ENCODE measurements around the gene PRKN.

Gene PRKN

DNA sequence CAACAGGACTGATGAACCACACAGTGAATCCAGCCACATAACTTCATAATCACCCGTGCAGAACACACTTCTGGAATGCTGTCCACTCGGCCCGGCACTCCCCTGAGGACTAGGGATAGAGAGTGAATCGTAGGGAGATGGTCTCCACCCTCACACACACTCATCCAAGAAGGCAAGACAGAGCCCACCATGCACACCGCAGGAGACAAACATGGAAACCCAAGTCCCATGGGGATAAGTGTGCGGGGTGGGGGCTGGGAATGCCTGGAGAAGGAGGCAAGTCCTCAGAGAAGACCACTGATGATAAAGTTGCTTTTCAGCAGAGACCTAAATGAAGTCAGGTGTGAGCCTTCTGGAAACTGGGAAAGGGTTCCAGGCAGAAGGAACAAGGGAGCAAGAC, 1054.5 kb downstream of the PRKN start:
- DNase-seq: no peak

DNA sequence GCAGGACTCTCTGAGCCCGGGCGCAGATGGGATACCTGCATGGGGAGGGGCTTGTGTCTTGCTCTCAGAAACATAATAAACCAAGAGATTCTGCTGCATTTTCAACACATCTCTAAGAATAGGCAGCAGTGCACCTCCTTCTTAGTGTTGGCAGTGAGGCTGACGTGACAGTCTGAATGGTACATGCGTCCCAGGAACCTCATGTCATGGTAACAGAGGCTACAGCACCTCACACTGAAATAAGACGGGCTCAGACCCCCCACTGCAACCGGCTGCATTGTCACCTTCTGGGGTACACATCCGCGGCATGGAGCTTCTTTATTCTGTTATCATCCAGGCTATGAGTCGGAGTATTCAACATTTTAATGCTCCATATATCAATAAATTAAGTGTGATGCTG, 1056.4 kb downstream of the PRKN start:
- DNase-seq: no peak

DNA sequence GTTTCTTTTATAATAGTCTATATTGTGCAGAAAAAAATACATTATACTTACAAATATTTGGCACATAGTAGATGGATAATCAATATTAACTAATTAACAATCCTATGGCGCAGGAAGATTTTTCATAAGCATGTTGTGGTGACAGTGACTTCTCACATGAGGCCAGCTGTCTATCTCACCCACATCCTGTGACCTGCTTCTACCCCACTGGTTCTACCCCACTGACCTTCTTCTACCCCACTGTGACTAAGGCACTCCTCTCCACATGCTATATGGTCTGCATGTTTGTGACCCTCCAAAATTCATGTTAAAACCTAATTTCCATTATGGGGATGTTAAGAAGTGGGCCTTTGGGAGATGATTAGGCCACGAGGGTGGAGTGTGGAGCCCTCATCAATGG, 1058.9 kb downstream of the PRKN start:
- DNase-seq: no peak

DNA sequence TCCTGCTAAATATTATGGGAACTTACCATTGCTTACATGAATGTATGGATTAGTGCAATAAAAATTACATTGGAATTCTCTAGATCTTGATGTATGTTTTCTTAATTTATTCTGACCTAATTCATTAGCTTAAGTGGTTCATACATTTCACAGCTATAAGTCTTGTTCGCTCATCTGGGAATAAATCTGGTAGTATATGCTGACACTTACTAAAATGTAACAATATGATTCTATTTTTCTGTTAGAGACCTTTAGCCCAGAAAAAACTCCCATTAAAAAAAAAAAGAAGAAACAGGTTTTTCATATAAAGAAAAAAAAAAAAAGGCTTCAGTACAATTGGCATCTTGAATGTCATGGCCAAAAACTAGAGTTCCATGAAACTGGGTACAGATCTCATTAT, 1059.6 kb downstream of the PRKN start:
- DNase-seq: no peak

DNA sequence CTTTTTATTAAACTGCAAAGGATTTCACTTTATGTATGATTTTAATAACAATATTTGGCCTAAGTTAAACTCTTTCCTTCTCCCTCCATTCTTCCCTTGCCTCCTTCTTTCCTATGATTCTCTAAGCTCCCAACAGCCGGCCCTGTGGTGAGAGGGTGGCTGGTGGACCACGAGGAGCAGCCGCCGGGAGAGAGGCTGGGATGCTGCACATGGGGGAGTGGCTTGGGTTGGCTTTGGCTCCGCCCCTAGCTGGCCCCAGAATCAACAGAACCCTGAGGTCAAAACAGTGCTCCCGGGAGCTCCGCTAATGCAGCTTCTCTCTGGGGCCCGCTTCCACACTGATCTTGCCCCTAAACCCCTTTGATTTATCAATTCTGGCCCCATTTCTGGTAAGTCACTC, 1063.9 kb downstream of the PRKN start:
- no peak for DNase-seq

DNA sequence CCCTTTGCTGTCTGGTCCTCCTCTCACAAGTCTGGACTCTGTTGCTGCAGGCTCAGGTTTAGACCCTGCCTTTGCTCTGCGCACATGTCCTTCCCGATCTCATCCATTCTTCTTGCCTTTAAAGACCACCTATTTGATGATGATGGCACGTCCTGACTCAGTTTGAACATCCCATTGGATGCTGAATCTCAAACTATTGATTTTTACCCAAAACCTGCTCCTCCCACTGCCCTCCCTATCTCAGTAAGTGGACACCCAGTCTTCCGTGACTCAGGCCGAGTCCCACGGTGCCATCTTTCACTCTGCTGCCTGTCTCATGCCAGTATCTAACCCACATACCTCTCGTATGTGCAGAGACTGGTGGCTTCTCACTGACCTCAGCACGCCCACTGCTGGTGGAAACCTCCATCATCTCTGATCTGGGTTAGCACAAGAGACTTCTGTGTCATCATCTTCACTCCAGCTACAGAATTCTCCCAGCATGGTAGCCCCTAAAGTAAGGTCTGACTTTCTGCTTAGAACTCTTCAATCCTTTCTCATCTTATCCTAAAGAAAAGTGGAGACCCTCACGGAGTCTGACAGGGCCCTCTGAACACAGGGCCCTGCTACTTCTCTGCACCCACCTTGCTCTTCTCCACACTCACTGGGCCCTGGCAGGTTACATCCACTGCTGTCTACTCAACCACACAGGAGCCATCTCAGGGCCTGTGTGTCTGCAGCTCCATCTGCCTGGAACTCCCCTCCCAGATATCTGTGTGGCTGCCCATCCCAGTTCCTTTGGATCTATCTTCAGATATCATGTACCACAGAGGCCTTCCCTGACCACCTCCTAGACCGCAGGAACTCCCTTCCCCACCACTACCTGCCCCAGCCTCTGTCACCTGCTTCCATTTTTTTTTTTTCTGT, 1066.6 kb downstream of the PRKN start:
- no peak for DNase-seq

DNA sequence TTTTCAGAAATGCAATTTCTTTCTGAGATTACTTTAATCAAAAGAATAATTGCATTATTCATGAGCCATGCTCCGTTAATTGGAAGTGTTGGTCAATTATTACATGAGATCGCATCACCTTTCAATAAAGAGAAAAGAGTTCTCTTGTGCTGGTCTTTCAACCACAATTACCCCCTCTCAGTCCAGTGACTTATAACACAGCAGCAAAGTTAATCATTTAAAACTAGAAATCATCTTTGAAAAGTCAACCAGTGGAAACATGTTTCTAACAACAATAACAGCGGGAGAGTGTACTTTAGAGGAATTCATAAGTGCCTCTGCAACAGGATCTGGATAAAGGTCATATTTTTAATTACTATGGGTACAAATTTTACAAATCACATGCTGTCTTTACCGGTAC, 1069.4 kb downstream of the PRKN start:
- no peak for DNase-seq

DNA sequence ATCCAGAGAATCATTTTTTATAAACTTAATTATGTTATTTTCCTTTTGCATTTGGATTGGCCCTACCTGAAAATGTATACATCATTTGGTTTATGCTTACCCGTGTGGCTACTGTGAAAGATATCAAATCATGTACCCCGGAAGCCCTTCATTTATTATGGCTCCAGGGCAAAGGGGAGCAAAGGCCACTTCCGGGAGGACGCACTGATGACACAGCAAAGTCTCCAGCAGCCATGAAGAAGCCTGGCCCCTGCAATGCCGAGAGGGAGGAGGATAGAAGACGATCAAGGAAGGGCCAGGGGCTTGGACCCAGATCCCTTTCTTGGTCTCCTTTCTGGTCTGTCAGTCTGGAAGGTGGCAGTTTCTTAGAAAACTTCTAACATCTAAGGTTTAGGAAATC, 1073.4 kb downstream of the PRKN start:
- DNase-seq: no peak

DNA sequence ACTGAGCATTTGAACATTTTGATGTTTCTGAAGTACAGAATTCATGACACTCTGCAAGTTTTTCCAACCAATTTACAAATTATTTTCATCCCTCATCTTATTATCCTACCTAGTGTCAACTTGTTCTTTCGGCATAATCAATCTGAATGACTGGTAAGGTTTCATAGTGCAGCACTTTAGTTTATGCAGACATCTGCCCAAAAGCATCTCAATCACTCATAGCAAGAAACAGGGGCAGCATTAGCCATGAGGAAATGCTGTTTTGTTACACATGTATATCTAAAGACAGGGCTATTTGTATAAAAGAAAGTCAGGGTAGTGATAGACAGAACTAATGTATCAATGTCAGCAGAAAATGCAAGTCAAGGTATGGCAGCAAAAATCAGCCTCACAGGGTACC, 1075.6 kb downstream of the PRKN start:
- no peak for DNase-seq

DNA sequence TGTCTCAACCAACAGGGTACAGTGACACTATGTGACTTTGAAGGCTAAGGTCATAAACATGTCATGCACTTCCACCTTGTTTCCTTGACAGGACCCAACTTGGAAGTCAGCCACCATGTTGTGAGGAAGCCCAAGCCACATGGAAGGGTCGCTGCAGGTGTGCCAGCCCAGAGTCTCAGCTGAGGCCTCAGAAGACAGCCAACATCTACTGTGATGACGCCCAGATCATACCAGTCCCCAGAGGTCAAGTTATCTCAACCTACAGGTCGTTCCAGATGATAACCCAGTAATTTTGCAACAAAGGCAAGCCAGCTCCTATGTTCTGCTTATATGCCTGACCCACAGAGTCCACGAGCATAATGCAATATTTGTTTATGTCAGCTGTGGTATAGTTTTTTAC, 1077.7 kb downstream of the PRKN start:
- no peak for DNase-seq

DNA sequence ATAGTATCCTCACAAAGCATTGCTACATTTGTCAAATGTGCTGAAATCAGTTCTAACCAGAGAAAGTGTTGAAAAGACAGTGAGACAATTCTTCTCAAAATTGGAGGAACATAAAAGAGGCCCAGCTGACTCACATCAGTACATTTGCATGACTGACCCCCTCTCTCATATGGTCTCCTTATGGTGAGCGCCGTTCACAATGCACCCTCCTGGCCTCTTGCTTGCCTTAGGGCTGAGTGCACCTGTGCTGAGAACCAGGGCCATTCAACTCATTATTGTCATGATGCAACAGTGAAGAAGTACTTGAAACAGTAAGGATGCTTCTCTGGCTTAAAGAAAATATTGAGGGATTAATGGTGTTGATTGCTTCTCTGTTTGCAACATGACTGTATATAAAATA, 1078.5 kb downstream of the PRKN start:
- DNase-seq: no peak

DNA sequence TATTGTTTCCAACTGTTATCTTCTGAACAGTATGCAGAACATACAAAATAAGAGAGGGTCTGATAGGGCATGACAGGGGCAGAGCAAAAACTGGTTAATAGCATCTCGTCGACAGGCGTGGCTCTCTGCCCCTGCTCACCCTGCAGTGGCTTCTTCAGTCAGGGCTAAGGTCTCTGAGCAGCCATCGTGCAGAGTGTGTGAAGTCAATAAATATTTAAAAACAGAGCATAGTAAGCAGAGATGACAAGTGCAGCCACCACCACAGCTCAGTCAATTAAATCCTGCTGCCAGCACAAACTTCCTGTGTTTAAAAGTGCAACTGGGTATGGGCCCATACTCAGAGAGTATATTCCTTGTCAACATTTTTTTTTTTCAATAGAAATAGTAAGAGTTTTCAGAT, 1080.3 kb downstream of the PRKN start:
- DNase-seq: no peak

DNA sequence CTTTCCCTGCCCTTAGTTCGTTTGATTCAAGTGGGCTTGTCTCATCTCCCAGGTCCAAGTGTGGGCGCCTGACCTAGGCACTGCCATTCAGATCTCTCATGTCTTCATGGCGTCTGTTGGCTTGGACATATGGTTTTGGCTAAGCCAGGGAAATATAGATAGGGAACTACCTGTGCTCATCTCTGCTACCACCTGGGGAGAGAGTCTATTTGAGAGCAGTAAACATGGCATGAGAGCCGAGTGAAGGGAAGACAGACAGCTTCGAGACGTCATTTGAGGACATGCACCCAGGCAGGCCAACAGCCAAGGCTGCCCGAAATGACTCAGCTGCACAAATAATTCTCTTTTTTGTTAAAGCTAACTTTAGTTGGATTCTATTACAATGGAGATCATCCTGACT, 1083.0 kb downstream of the PRKN start:
- no peak for DNase-seq

DNA sequence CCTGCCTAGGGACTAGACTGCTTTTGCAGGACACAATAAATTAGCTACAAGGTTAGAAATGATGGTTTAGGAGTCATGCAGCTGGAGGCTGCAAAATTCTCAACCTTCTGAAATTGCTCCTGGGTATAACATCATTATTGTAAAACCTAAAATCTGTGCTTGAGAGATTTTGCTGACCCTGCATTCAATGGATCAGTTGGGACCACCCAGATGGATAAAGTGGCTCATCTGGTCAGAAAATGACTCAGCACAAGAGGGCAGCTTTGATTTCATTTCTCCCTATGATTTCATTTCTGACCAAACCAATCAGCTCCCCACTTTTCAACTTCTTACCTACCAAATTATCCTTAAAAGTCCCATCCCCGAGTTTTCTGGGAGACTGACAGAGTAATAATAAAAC, 1086.4 kb downstream of the PRKN start:
- DNase-seq: no peak

DNA sequence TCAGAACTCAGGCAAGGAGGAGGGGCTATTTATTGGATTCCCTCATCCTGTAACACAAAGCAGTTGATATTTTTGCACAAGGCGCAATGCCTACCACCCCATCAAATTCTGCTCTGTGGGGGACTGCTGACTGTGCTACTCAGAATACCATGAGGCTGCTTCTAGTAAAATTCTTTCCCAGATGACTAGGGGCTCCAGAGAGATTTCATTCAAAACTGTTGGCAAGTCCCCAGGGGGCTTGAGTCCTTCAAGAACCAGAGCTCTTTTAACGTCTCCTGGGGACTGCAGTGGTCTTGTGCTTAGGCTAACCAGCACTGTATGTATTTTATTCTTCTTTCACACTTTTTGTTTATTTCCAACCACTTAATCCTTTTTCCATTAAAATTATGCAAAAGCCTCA, 1087.8 kb downstream of the PRKN start:
- no peak for DNase-seq

DNA sequence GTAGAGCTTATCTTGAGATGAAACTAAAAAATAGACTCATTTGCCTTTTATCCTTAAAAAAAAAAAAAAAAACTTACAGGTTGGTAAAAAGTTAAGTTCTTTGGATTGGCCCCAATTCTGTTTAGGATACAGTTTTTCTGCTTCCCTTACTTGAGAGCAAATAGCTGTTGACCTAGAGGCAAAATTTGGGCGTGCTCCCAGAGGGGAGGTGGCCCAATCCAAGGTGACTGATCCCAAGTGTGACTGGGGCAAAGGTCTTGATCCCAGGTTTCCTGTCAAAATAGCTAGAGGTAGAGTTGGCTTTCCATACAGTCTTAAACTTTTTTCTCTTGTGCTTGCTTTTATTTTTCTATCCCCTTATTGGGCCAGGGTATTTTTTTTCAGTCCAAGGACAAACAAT, 1089.9 kb downstream of the PRKN start:
- no peak for DNase-seq

DNA sequence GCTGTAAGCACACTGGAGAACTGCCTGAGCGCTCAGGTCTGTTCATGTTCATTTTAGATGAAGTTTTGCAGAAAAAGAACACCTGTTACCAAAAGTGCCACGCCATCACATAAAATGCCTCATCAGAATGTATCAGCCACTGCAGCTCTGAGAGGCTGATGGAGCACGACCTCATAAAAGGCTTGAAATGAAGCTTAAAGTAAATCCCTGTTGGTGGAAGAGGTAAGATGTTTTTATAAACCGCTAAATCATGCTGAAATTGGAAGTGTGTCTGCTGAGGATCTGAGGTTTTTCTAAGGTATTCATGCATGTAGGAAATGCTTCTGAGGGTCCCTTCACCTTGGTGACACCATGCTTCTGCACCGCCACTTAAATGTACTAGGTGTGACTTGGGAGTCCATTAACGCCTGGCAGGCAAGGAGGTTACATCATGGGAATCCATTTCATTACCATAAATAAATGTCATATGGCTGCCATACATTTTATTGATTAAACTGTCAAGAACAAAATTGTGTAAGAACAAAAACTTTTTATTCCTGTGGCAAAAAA, 1090.6 kb downstream of the PRKN start:
- DNase-seq: no peak

DNA sequence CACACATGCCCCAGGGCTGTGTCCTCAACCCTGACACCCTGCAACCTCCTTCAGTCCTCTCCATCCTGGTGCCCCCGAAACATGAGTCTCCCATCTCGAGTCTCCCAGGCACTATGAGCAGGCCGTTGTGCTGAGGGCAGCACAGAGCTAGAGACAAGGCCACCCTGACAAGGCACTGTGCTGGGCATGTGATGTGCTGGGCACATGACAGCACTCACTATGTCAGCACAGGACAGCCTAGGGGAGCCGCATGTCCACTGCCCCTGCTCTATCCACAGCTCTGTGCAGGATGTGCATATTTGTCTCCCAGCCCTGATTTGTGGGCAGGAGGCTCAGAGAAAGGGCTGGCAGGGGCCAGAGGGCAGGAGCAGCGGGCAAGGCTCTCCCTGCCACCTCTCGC, 1091.6 kb downstream of the PRKN start:
- no peak for DNase-seq

DNA sequence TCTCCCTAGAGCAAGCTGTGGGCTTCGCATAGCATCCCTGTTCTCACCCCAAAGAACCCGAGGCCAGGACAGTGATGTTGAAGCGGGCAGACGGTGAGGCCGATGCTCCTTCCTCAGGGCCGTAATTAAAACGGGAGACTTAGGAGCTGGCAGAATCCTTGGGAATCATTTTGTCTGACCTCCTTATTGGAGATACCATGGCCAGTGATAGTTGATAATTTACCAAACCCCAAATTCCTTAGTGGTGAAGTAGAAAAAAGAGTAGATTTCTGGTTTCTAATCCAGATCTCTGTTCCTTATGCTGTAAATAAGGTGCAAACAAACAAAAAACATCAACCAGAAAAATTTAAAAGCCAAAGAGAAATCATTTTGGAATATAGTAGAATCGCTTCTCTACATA, 1092.7 kb downstream of the PRKN start:
- DNase-seq: no peak

DNA sequence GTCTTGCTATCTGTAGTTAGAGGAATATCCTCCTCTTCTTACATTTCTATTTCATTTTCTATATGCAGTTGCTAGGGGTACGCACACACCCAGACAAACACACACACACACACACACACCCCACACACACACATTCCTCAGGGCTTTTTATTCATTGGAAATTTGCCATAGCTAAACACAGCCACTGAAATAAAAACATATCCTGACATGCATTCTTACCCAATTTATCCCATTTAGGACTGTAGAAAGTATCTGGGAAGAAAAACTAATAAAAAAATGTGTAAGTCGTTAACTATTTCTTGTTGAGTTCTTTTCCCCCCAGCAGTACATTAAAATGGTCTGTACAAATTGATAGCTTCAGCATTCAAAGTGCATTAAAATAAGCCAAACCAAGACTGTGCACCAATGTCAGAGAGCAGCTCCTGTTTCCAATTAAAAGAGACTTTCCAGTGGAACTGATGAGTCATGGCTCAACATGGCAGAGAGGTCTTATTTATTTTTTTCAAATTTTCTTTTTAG, 1095.8 kb downstream of the PRKN start:
- DNase-seq: no peak

DNA sequence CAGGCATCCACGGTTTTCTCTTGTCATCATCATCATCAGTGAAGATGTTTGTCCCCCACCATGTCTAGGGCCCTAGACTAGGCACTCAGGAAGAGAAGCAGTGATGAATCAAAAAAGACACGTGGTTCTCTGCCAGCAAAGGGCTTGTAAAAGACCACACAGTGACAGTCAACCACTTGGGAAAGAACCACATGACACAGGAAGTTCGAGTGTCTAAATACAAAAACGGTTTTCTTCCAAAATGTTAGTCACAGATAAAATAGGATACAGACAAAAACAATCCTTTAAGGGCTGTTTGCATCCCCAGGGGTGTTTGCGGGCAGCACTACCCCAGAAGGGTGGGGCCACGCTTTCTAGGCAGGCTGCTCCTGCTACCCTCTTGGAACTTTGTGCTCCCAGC, 1096.9 kb downstream of the PRKN start:
- no peak for DNase-seq

DNA sequence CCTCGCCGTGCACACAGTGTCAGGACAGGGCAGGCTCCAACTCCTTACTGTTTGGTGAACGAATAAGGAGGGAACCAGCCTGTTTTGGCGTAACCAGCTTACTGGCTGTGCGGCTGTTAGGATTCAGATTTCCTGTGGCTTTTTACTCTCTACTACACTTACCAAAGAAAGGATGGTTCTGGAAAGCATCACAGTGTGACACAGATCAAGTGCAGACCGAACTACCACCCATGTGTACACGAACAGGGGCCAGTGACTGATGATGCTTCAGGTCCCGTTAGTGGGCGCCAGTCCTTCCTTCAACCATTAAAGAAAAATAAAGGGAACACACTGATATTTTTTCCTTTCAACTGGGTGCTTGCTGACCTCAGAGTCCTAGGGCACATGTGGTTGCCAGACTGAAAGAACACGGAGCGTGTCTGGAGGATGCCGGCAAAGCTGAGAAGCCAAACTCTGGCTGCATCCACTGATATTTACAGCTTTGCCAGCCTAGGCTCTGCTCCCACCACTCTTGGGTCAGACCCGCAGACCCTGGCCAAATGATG, 1101.4 kb downstream of the PRKN start:
- no peak for DNase-seq

DNA sequence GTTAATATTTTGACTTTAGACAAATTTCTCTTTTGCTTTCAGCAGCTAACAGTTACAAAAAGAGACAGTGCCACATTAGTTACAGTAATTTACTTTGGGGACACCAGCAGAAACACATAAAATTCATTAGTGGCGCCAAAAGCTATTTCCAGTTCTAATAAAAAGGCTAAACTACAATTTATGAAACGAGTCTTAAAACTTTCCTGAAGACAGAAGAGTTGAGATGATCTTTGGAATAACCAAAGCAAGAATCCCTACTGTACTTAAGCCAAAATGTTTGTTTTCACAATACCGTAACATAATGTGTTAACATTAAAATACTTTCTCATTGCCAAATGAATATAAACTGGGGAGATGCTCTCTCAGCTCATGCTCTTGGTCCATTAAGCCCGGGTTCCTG, 1103.5 kb downstream of the PRKN start:
- no peak for DNase-seq

DNA sequence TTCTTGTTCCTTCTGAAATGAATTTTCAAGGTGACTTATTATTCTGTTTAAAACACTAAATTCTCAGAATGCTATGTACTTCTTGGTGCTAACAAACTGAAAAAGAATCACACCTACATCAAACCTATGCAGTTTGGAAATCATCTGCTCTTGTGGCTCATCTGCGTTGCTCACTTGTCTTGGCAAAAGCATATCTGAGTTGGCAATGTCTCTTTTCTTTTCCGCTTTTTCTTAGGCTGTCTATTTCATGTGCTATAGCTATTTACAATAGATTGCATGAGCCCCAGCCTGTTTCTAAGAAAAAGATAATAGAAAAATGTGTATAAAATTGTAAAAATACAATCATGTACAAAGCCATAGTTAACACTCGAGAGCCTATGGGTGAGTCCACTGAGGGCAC, 1104.8 kb downstream of the PRKN start:
- DNase-seq: no peak

Data from CD4-positive, alpha-beta T cell treated with Interleukin-17A for 4 hours (primary cell).